Measurements from ENCODE around the gene PRAMEF6.
"Not testable (repeated sequence)": the region's sequence is repeated elsewhere in the genome, so short reads cannot be mapped to it uniquely, and the experiment has no call there.

The PRAMEF6 gene

GRCh38 chr1:12947480-12947879, at the start of gene PRAMEF6:
Gene PRAMEF6, minus strand, starts transcription at chr1:12947580. Its CDS starts 5,062 bp downstream, at chr1:12942518.
- H3K9me3 Mint-ChIP-seq; H3K27ac Mint-ChIP-seq; H3K27me3 Mint-ChIP-seq (ENCODE audit: low read depth); H3K4me1 Mint-ChIP-seq; H3K36me3 Mint-ChIP-seq (ENCODE audit: low read depth); H3K4me3 Mint-ChIP-seq: not testable (repeated sequence)

GRCh38 chr1:12924368-12924767, 23.0 kb downstream of the PRAMEF6 start:
- H3K27ac Mint-ChIP-seq; H3K4me1 Mint-ChIP-seq; H3K27me3 Mint-ChIP-seq (ENCODE audit: low read depth); H3K36me3 Mint-ChIP-seq (ENCODE audit: low read depth); H3K9me3 Mint-ChIP-seq; H3K4me3 Mint-ChIP-seq: not testable (repeated sequence)

GRCh38 chr1:12921749-12922148, 25.6 kb downstream of the PRAMEF6 start:
- not testable (repeated sequence) for H3K9me3 Mint-ChIP-seq; H3K4me3 Mint-ChIP-seq; H3K36me3 Mint-ChIP-seq (ENCODE audit: low read depth); H3K27me3 Mint-ChIP-seq (ENCODE audit: low read depth); H3K27ac Mint-ChIP-seq; H3K4me1 Mint-ChIP-seq

- not testable (repeated sequence) for H3K27ac Mint-ChIP-seq, H3K4me3 Mint-ChIP-seq
Measured at GRCh38 chr1:12916310-12916709, 31.1 kb downstream of the PRAMEF6 start, which contains the start of gene PRAMEF7. Gene PRAMEF7, plus strand, starts transcription at chr1:12916610. Its CDS starts 1,083 bp downstream, at chr1:12917693.

GRCh38 chr1:12903793-12904572, 43.4 kb downstream of the PRAMEF6 start:
- H3K9me3 Mint-ChIP-seq; H3K36me3 Mint-ChIP-seq (ENCODE audit: low read depth); H3K4me3 Mint-ChIP-seq: not testable (repeated sequence)

More at GRCh38 chr1:12916310-12916709, 31.1 kb downstream of the PRAMEF6 start, which contains the start of gene PRAMEF7:
- not testable (repeated sequence) for H3K4me1 Mint-ChIP-seq; H3K9me3 Mint-ChIP-seq; H3K36me3 Mint-ChIP-seq (ENCODE audit: low read depth); H3K27me3 Mint-ChIP-seq (ENCODE audit: low read depth)

GRCh38 chr1:12899186-12899585, 48.2 kb downstream of the PRAMEF6 start:
- not testable (repeated sequence) for H3K36me3 Mint-ChIP-seq (ENCODE audit: low read depth); H3K27ac Mint-ChIP-seq; H3K27me3 Mint-ChIP-seq (ENCODE audit: low read depth); H3K4me3 Mint-ChIP-seq; H3K4me1 Mint-ChIP-seq; H3K9me3 Mint-ChIP-seq

More at GRCh38 chr1:12903793-12904572, 43.4 kb downstream of the PRAMEF6 start:
- H3K27ac Mint-ChIP-seq; H3K4me1 Mint-ChIP-seq; H3K27me3 Mint-ChIP-seq (ENCODE audit: low read depth): not testable (repeated sequence)

- not testable (repeated sequence) for H3K4me1 Mint-ChIP-seq; H3K27ac Mint-ChIP-seq; H3K4me3 Mint-ChIP-seq; H3K36me3 Mint-ChIP-seq (ENCODE audit: low read depth); H3K9me3 Mint-ChIP-seq; H3K27me3 Mint-ChIP-seq (ENCODE audit: low read depth)
Measured at GRCh38 chr1:12898170-12898569, 49.2 kb downstream of the PRAMEF6 start, which contains the start of gene PRAMEF10. Gene PRAMEF10, minus strand, starts transcription at chr1:12898270. Its CDS starts 2,423 bp downstream, at chr1:12895847.

Data from nephron (organoid).